Measurements from ENCODE around the gene ASB7.

The ASB7 gene

DNA sequence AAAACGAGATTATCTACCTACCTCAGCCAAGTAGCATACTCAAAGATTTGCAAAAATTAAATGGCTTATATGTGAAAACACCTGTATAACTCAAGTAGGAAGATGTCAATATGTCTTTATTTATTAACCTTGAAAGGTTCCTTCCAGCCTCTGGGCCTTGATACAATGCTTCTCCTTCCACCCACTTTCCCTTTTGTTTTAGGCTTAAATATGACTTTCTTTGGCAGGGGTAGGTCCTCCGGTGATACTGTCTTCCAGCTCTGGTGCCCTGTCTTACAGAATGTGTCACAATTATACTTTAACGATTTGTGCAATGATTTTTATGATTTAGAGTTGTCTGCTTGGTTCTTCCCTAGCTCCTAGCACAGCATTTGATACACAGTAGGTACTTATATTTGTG lies 4.5 kb upstream of the ASB7 start:
- DNase-seq (ENCODE audit: low read depth in 3 of 3) = no peak

- DNase-seq (ENCODE audit: low read depth in 3 of 3) = no peak
Measured at GRCh38 chr15:100598655-100599054, 3.7 kb upstream of the ASB7 start.

GRCh38 chr15:100601163-100601562 lies 1.2 kb upstream of the ASB7 start:
- DNase-seq (ENCODE audit: low read depth in 3 of 3) = no peak

GRCh38 chr15:100601617-100602063 lies 749 bp upstream of the ASB7 start:
- DNase-seq (ENCODE audit: low read depth in 3 of 3) = no peak

DNA sequence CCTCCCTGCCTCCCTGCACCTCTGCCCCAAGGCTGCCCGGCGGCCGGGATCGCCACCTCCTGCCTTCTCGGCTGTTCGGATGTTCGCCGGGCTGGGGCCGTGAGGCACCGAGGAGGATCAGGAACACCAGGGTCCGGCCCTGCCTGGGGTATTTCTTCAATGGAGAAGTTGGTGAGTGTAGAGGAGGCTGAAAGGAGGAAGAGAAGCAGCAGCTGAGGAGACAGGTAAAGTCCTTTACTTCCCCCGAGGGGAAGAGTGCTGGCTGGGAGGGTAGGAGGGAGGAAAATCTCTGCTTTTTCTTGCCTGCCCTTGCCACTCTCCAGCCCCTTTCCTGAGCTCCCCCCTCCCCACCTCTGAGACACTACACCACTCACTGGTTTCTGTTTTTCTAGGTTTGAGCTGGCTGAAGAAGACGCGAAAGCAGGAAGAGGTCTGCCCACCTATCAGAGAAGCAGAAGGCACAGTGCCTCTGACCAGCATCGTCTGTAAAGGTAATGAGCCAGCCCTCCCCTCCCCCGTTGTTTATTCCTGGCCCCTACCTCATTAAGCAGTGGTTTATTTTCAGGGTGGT lies 519 bp downstream of the ASB7 start:
- DNase-seq (ENCODE audit: low read depth in 3 of 3) = peak in 1 of 3 donors; percentile 29

DNA sequence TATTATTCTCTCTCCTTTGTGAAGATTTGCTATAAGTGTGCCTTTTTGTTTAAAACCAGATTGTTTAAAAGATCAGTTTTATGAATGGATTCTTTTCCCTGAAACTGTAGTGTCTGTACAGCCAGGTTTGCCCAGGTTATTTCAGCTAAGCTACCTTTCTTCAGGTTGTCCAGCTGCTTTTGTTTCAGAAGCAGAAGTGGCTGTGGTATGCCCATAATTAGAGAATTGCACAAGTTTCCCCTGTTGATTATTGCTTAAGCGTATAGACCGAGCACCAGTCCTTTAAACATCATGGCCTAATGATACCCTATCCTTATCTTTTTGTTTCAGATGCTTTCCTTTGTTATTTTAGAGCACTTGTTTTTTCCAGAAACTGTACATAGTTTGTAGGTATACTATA lies 10.2 kb downstream of the ASB7 start:
- no peak for DNase-seq (ENCODE audit: low read depth in 3 of 3)

- no peak for DNase-seq (ENCODE audit: low read depth in 3 of 3)
Measured at GRCh38 chr15:100613208-100613607, 10.8 kb downstream of the ASB7 start.

GRCh38 chr15:100614336-100614735 lies 11.9 kb downstream of the ASB7 start:
- DNase-seq (ENCODE audit: low read depth in 3 of 3) = no peak

GRCh38 chr15:100614918-100615317 lies 12.5 kb downstream of the ASB7 start:
- DNase-seq (ENCODE audit: low read depth in 3 of 3) = no peak

DNA sequence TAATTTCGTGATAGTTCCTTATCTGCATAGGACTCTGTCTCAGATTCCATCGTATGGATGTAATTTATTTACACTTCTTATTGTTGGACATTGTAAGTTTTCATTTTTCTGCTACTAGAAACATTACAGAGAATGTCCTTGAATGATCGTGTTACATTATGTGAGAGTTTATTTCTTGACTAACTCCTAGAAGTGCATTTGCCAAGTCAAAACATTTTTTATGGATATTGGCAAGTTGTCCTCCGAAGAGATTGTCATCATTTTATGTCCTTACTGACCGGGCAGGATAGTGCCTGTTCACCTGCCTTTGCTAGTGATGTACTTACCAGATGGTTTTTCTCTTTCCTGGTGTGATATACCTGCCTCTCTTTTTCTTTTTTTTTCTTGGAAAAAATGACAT lies 13.4 kb downstream of the ASB7 start:
- no peak for DNase-seq (ENCODE audit: low read depth in 3 of 3)

- DNase-seq (ENCODE audit: low read depth in 3 of 3) = no peak
Measured at GRCh38 chr15:100616700-100617099, 14.3 kb downstream of the ASB7 start.

DNA sequence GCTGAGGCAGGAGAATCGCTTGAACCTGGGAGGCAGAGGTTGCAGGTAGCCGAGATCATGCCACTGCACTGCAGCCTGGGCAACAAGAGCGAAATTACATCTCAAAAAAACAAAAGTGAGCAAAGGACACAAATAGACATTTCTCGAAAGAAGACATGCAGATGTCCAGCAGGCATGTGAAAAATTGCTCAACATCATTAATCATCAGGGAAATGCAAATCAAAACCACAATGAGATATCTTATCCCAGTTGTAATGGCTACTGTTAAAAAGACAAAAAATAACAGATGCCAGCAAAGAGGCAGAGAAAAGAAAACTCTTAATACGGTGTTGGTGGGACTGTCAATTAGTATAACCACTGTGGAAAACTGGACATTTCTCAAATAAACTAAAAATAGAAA lies 20.9 kb downstream of the ASB7 start:
- DNase-seq (ENCODE audit: low read depth in 3 of 3) = no peak

GRCh38 chr15:100627789-100628395 lies 25.5 kb downstream of the ASB7 start:
- peak; percentile 17 to 43 (median 33) for DNase-seq (ENCODE audit: low read depth in 3 of 3)

DNA sequence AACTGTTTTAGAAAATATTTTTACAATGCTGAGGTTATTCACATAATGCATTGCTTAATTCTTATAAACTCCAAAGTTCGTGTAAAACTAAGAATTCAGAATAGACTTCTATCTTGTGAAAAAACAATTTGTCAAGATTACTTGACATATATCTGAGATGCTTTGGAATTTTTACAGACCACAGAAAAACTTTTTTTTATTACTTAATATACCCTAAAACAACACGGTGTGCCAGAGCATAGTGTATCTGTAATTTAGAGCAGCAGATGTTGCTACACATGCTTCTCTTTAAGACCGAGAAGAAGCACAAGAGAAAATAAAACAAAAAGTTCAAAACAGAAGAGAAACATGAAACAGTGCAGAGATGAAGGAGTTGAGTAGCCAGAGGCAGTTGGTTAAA lies 26.4 kb downstream of the ASB7 start:
- no peak for DNase-seq (ENCODE audit: low read depth in 3 of 3)

- no peak for DNase-seq (ENCODE audit: low read depth in 3 of 3)
Measured at GRCh38 chr15:100631831-100632230, 29.4 kb downstream of the ASB7 start.

DNA sequence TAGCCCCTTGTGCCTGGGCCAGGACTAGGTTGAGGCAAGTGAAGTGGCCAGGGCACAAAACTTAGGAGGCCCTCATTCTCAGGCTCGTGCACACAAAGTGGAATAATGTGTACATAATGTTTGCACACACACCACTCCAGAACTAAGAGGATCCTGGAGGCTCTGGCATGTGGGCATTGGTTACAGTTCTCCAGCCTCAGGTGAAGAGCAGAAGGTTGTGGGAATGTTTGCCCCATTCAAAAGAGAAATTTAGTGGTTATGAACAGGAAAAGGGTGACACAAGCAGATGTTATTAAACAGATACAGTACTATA lies 31.3 kb downstream of the ASB7 start:
- no peak for DNase-seq (ENCODE audit: low read depth in 3 of 3)

DNA sequence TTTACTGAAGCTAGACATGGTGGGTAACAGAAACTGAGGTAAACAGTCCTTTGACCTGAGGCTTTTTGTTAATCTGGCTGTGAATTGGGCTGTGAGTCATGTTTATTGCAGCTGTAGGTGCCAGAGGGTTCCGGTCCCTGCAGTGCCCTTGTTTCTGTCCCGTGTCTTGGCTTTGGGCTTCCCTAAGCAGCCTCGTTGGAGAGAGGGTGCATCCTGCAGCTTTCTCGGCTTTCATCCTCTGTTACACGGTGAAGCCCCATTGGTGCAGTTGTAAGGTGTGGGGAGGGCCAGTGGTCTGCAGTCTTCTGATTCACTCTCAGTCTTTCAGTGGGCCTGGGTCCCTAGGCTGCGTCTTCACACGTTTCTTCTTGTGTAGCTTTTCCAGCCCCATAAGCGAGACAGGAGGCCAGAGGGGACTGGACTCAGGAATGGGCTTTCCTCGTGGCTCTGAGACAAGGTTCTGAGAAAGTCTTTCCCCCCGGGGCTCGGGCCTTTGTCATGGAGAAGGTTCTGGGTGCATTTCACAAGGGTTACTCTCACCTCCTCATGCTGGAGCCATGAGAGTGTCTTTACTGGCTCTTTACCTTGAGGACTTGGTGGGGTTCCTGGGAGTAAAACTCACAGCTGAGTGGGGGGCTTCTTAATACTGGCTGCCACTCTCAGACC lies 33.1 kb downstream of the ASB7 start:
- no peak for DNase-seq (ENCODE audit: low read depth in 3 of 3)

DNA sequence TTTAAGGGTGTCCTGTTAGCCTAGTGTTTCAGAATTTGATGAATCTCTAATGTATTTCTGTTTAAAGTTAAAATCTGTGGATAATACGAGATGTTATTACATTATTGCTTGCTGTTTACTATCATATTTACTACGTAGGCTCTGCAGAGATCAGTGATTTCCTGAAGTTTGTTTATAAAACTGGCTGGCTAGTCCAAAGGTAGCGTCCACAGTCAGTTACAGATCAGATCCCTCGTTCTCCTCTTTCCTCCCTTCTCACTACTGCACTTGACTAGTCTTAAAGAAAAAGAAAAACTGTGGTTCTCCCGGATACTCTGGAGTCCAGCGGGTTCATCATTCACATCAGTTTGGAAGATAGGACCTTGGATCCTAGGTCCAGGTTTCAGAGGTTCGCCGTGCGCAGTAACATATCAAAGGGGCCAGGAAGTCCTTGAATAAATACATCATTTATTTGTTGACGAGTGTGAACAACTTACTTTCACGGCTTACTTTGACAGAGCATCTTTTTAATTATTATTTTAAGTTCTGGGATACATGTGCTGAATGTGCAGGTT lies 35.9 kb downstream of the ASB7 start:
- DNase-seq (ENCODE audit: low read depth in 3 of 3) = no peak

DNA sequence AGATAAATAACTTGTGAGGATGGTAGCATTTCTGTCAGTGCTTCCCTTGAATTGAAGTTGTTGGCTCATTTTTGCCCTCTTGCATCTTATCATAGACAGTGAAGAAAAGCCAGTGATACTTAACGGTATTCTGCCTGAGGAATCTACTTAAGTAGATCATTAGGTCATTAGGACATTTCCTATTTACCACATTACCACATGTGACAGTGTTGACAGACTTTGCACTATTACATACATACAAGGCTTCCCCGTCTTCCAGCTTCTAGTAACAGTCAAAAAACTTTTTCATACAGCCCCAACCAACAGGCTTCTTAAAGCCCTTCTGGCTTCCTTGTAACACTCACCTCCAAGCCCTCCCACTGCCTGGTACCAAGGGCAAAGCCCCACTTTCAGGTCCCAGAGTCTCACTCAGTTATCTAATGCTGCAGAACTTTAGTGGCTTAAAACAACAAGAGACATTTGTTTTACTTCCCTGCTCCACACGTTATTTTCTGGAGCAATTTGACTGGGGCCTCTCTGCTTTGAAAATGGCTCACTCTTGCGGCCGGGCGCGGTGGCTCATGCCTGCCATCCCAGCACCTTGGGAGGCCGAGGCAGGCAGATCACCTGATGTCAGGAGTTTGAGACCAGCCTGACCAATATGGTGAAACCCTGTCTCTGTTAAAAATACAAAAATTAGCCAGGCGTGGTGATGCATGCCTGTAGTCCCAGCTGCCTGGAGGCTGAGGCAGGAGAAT lies 40.0 kb downstream of the ASB7 start:
- no peak for DNase-seq (ENCODE audit: low read depth in 3 of 3)

GRCh38 chr15:100642950-100643338 lies 40.6 kb downstream of the ASB7 start:
- no peak for DNase-seq (ENCODE audit: low read depth in 3 of 3)

DNA sequence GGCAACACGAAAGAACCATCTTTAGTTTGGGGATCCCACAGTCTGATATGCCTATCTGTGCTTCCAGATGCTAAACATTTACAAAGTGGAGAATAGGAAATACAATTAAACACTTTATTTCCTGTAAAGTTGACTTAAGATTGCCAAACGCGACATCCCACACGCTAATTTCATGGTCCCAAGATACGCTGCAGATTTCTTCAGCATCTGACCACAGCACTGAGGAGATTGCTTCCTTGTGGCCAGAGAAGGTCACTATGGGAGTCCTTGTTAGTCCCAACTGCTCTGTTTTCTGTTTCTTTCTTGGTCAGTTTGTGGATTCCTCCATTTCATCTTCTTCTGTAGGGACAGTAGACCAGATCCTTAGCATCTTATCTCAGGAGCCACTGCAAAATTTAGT lies 43.3 kb downstream of the ASB7 start:
- DNase-seq (ENCODE audit: low read depth in 3 of 3) = no peak

- DNase-seq (ENCODE audit: low read depth in 3 of 3) = no peak
Measured at GRCh38 chr15:100648951-100649350, 46.6 kb downstream of the ASB7 start.

DNA sequence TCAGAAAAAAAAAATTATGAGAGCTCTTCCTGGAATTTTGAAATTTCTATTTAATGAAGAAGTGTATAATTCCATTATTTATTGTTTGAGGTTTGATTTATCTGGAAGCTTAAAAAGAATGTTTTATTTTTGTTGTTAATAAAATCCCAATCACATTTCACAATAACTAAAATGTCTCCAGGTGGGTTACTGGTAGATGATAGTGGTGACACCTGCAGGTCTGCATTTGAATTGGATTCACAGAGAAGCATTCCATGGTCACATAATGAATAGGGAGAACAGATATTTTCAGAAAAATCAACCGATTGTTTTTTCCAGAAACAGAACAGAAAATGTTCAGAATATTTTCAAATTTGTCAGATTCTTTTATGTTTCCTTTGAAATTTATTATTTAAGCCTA lies 48.3 kb downstream of the ASB7 start:
- no peak for DNase-seq (ENCODE audit: low read depth in 3 of 3)

All from stimulated activated CD4-positive, alpha-beta T cell treated with anti-CD3 and anti-CD28 coated beads, TNF-alpha, amount 100 ng/mL, for 48 hours (primary cell).